HCEC 1CT (cell line): ENCODE measurements around the gene EDEM1.
A peak's percentile ranks its signal among the peaks of the same experiment; 100 is the strongest.
"Not testable (repeated sequence)": the region's sequence is repeated elsewhere in the genome, so short reads cannot be mapped to it uniquely, and the experiment has no call there.

Source experiments
- DNase-seq: peaks from one replicate; pipeline ENCODE4 v3.0.0-alpha.2; 2017

Gene EDEM1

GRCh38 chr3:5179036-5179435 lies 8.5 kb upstream of the EDEM1 start:
- DNase-seq: not testable (repeated sequence)

- DNase-seq: no peak
Measured at GRCh38 chr3:5181469-5182141, 5.9 kb upstream of the EDEM1 start.

- DNase-seq: not testable (repeated sequence)
Measured at GRCh38 chr3:5183714-5184113, 3.8 kb upstream of the EDEM1 start.

- DNase-seq: peak; percentile 4
Measured at GRCh38 chr3:5184499-5184898, 3.0 kb upstream of the EDEM1 start.

GRCh38 chr3:5185093-5185673 lies 2.3 kb upstream of the EDEM1 start:
- DNase-seq: no peak

GRCh38 chr3:5186089-5186857 lies 1.2 kb upstream of the EDEM1 start:
- DNase-seq: no peak

GRCh38 chr3:5186858-5187155 lies 700 bp upstream of the EDEM1 start:
- peak; percentile 17 for DNase-seq

GRCh38 chr3:5187920-5188418 lies 462 bp downstream of the EDEM1 start:
- DNase-seq: peak; percentile 35

- peak; percentile 31 for DNase-seq
Measured at GRCh38 chr3:5188419-5189221, 1.1 kb downstream of the EDEM1 start.

- DNase-seq: no peak
Measured at GRCh38 chr3:5190147-5190791, 2.8 kb downstream of the EDEM1 start.

GRCh38 chr3:5191555-5192304 lies 4.2 kb downstream of the EDEM1 start:
- DNase-seq: no peak

GRCh38 chr3:5192571-5193365 lies 5.3 kb downstream of the EDEM1 start:
- DNase-seq: no peak

GRCh38 chr3:5194341-5194740 lies 6.8 kb downstream of the EDEM1 start:
- DNase-seq: no peak

- peak; percentile 81 for DNase-seq
Measured at GRCh38 chr3:5194801-5195509, 7.4 kb downstream of the EDEM1 start.

- DNase-seq: peak; percentile 6
Measured at GRCh38 chr3:5195605-5196004, 8.1 kb downstream of the EDEM1 start.

- peak; percentile 88 for DNase-seq
Measured at GRCh38 chr3:5197022-5197421, 9.5 kb downstream of the EDEM1 start.

- DNase-seq: peak; percentile 46
Measured at GRCh38 chr3:5197470-5198312, 10.2 kb downstream of the EDEM1 start.

GRCh38 chr3:5198313-5198677 lies 10.8 kb downstream of the EDEM1 start:
- no peak for DNase-seq

- no peak for DNase-seq
Measured at GRCh38 chr3:5198986-5199731, 11.7 kb downstream of the EDEM1 start.
